OCI-M1 (cell line): Measurements from ENCODE around the gene WDR64.
A peak's percentile ranks its signal among the peaks of the same experiment; 100 is the strongest.

ENCODE experiments used
- DNase-seq: peaks from one replicate; lab custom pipeline; 2025; lab: John Stamatoyannopoulos, UW

WDR64 gene

GRCh38 chr1:241652012-241652411, at the start of gene WDR64:
TSS of gene WDR64 (plus strand) at chr1:241652281. CDS start at chr1:241652485, 204 bp downstream.
- no peak for DNase-seq

- DNase-seq: no peak
These were observed 48.3 kb upstream of the WDR64 start for GRCh38 chr1:241603731-241604245.

GRCh38 chr1:241605146-241605805, 46.8 kb upstream of the WDR64 start:
- DNase-seq: peak; percentile 48

- no peak for DNase-seq
These were observed 45.5 kb upstream of the WDR64 start for GRCh38 chr1:241606544-241606943.

GRCh38 chr1:241607497-241607896, 44.6 kb upstream of the WDR64 start:
- no peak for DNase-seq

- DNase-seq: peak; percentile 51
These were observed 43.6 kb upstream of the WDR64 start for GRCh38 chr1:241608379-241609033.

- DNase-seq: peak; percentile 51
These were observed 41.8 kb upstream of the WDR64 start for GRCh38 chr1:241610056-241610815.

- peak; percentile 95 for DNase-seq
These were observed 41.0 kb upstream of the WDR64 start for GRCh38 chr1:241611063-241611462.

- DNase-seq: peak; percentile 48
These were observed 40.3 kb upstream of the WDR64 start for GRCh38 chr1:241611736-241612135.

GRCh38 chr1:241612533-241613477, 39.3 kb upstream of the WDR64 start:
- DNase-seq: no peak

GRCh38 chr1:241614144-241614543, 37.9 kb upstream of the WDR64 start:
- DNase-seq: no peak

- no peak for DNase-seq
These were observed 37.5 kb upstream of the WDR64 start for GRCh38 chr1:241614572-241614971.

- DNase-seq: no peak
These were observed 36.8 kb upstream of the WDR64 start for GRCh38 chr1:241615043-241615974.

- DNase-seq: no peak
These were observed 34.7 kb upstream of the WDR64 start for GRCh38 chr1:241617426-241617825.

GRCh38 chr1:241622669-241623068, 29.4 kb upstream of the WDR64 start:
- DNase-seq: no peak

- DNase-seq: no peak
These were observed 27.1 kb upstream of the WDR64 start for GRCh38 chr1:241624935-241625334.

- DNase-seq: peak; percentile 83
These were observed 24.4 kb upstream of the WDR64 start for GRCh38 chr1:241627453-241628259.

GRCh38 chr1:241630005-241630404, 22.1 kb upstream of the WDR64 start:
- DNase-seq: no peak

- DNase-seq: no peak
These were observed 21.6 kb upstream of the WDR64 start for GRCh38 chr1:241630476-241630875.

GRCh38 chr1:241630899-241631298, 21.2 kb upstream of the WDR64 start:
- DNase-seq: no peak
